Measurements from ENCODE around the gene GAS6. TPM values are rescaled to one million over a fixed set of nuclear protein-coding genes. Genes with fewer than 3 reads are reported as not detected.
A peak's percentile ranks its signal among the peaks of the same experiment; 100 is the strongest.

Gene GAS6
- total RNA-seq, 1 experiment from 2014 or later, result 93.8 TPM

GRCh38 chr13:113776231-113777125, 87.4 kb downstream of the GAS6 start:
- no peaks in the 10 kb centered on the region for H3K79me2 ChIP-seq (ENCODE audit: low read depth)
- 0 out of 2 replicates have a peak, but pooled peaks cover 12% of the 10 kb centered on the region for H3K4me1 ChIP-seq (replicated peaks; ENCODE audit: insufficient read depth)
- CTCF ChIA-PET, result no interaction called here
- no peaks in the 10 kb centered on the region for H3K9me2 ChIP-seq (ENCODE audit: insufficient read depth)
- TF ChIP-seq CTCF (conservative IDR thresholded peaks at IDR 0.05), result no peak
- no peak for TF ChIP-seq EZH2 (IDR thresholded peaks at IDR 0.05; ENCODE audit: low read depth)
- DNase-seq, result no peak
- peaks cover 39% of the 10 kb centered on the region for H3K27me3 ChIP-seq (ENCODE audit: insufficient read depth, low read depth)
- H3K36me3 ChIP-seq (ENCODE audit: low read depth), result no peaks in the 10 kb centered on the region
- H3K4me3 ChIP-seq, result no peak overlapping the region
- no peak overlapping the region for H3K27ac ChIP-seq
- BruUV-seq (replicated peaks), result no TSS peak
- intact Hi-C loops (cut with micrococcal nuclease; ENCODE audit: unreplicated experiment), result no loop called here
- H3K4me2 ChIP-seq, result no peak overlapping the region
- peaks cover 6% of the 10 kb centered on the region; the same call in 1 of the 2 replicates for H3F3A ChIP-seq (ENCODE audit: insufficient read depth, low read depth)
- H3K9me3 ChIP-seq (ENCODE audit: insufficient read depth, low read depth), result 0 out of 2 replicates have a peak, but pooled peaks cover 6% of the 10 kb centered on the region
- no peaks in the 10 kb centered on the region for H4K20me1 ChIP-seq (ENCODE audit: insufficient read depth)
- no peak overlapping the region for H2AFZ ChIP-seq
- POLR2A ChIA-PET (ENCODE audit: unreplicated experiment), result no interaction called here

GRCh38 chr13:113775451-113776145, 88.3 kb downstream of the GAS6 start:
- Histone ChIP-seq H3K9me3 (ENCODE audit: insufficient read depth, low read depth) (peaks cover 6% of the 10 kb centered on the region; the same call in 1 of the 2 replicates), H3F3A (ENCODE audit: insufficient read depth, low read depth) (peaks cover 6% of the 10 kb centered on the region; the same call in 1 of the 2 replicates), H3K79me2 (ENCODE audit: low read depth) (no peaks in the 10 kb centered on the region), H3K4me2 (no peak overlapping the region), H3K9me2 (ENCODE audit: insufficient read depth) (no peaks in the 10 kb centered on the region), H3K36me3 (ENCODE audit: low read depth) (no peaks in the 10 kb centered on the region), H4K20me1 (ENCODE audit: insufficient read depth) (no peaks in the 10 kb centered on the region), H3K4me1 (replicated peaks; ENCODE audit: insufficient read depth) (0 out of 2 replicates have a peak, but pooled peaks cover 12% of the 10 kb centered on the region), H3K27me3 (ENCODE audit: insufficient read depth, low read depth) (peaks cover 39% of the 10 kb centered on the region), H2AFZ (no peak overlapping the region), H3K4me3 (no peak overlapping the region), H3K27ac (no peak overlapping the region)
- no peak for DNase-seq
- TF ChIP-seq CTCF (conservative IDR thresholded peaks at IDR 0.05), result no peak
- ChIA-PET POLR2A (ENCODE audit: unreplicated experiment) (no interaction called here), CTCF (no interaction called here)
- no TSS peak for BruUV-seq (replicated peaks)
- intact Hi-C loops (cut with micrococcal nuclease; ENCODE audit: unreplicated experiment), result no loop called here

GRCh38 chr13:113774177-113775107, 89.4 kb downstream of the GAS6 start:
- no TSS peak for BruUV-seq (replicated peaks)
- ChIA-PET CTCF (no interaction called here), POLR2A (ENCODE audit: unreplicated experiment) (no interaction called here)
- no peaks in the 10 kb centered on the region for H3K9me2 ChIP-seq (ENCODE audit: insufficient read depth)
- no peak overlapping the region for H3K4me2 ChIP-seq
- no peak for TF ChIP-seq EZH2 (IDR thresholded peaks at IDR 0.05; ENCODE audit: low read depth)
- H3K4me1 ChIP-seq (replicated peaks; ENCODE audit: insufficient read depth), result 0 out of 2 replicates have a peak, but pooled peaks cover 12% of the 10 kb centered on the region
- DNase-seq, result peak in 1 of 2 experiments; percentile 60
- H3K36me3 ChIP-seq (ENCODE audit: low read depth), result no peaks in the 10 kb centered on the region
- no peaks in the 10 kb centered on the region for H3K79me2 ChIP-seq (ENCODE audit: low read depth)
- H3K4me3 ChIP-seq, result no peak overlapping the region
- no peaks in the 10 kb centered on the region for H4K20me1 ChIP-seq (ENCODE audit: insufficient read depth)
- peaks cover 6% of the 10 kb centered on the region; the same call in 1 of the 2 replicates for H3F3A ChIP-seq (ENCODE audit: insufficient read depth, low read depth)
- peaks cover 44% of the 10 kb centered on the region for H3K27me3 ChIP-seq (ENCODE audit: insufficient read depth, low read depth)
- H2AFZ ChIP-seq, result no peak overlapping the region
- intact Hi-C loops (cut with micrococcal nuclease; ENCODE audit: unreplicated experiment), result no loop called here
- H3K27ac ChIP-seq, result no peak overlapping the region
- H3K9me3 ChIP-seq (ENCODE audit: insufficient read depth, low read depth), result peaks cover 6% of the 10 kb centered on the region; the same call in 1 of the 2 replicates

Measured in PC-9 (cell line).